Measurements from ENCODE around the gene RACK1. TPM values are rescaled to one million over a fixed set of nuclear protein-coding genes. Genes with fewer than 3 reads are reported as not detected.
"Not testable (repeated sequence)": the region's sequence is repeated elsewhere in the genome, so short reads cannot be mapped to it uniquely, and the experiment has no call there.

The RACK1 gene
- total and polyA plus RNA-seq, 2 of the 4 experiments (the other 2 are of a cell fraction) = 4,263 to 9,350 TPM

GRCh38 chr5:181282874-181283273, 39.2 kb upstream of the RACK1 start:
- H2BK20ac ChIP-seq (ENCODE audit: low read depth, low read length) = no peak overlapping the region
- TF ChIP-seq MAFK (IDR thresholded peaks at IDR 0.05; ENCODE audit: low read depth, low read length) (no peak), MAZ (IDR thresholded peaks at IDR 0.05; ENCODE audit: borderline replicate concordance, low read depth, low read length) (no peak), POLR2A (IDR thresholded peaks at IDR 0.05; ENCODE audit: low read depth, low read length) (no peak), RCOR1 (IDR thresholded peaks at IDR 0.05; ENCODE audit: insufficient replicate concordance, low read length) (no peak), CHD1 (IDR thresholded peaks at IDR 0.05; ENCODE audit: low read depth, low read length) (no peak)
- TF ChIP-seq, protein P1, sequence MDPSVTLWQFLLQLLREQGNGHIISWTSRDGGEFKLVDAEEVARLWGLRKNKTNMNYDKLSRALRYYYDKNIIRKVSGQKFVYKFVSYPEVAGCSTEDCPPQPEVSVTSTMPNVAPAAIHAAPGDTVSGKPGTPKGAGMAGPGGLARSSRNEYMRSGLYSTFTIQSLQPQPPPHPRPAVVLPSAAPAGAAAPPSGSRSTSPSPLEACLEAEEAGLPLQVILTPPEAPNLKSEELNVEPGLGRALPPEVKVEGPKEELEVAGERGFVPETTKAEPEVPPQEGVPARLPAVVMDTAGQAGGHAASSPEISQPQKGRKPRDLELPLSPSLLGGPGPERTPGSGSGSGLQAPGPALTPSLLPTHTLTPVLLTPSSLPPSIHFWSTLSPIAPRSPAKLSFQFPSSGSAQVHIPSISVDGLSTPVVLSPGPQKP (IDR thresholded peaks at IDR 0.05; ENCODE audit: borderline replicate concordance, low read depth, low read length) = no peak
- intact Hi-C loops (cut with micrococcal nuclease) (no loop called here), dilution Hi-C loops (cut with HindIII; ENCODE audit: low sequenced_read_pairs, unreplicated experiment) (no loop called here), in situ Hi-C loops (cut with MboI; ENCODE audit: low sequenced_read_pairs) (no loop called here)
- H2BK15ac ChIP-seq (ENCODE audit: low read depth, low read length) = no peak overlapping the region
- no peak overlapping the region for H3K9ac ChIP-seq (ENCODE audit: low read depth, low read length)
- no peak overlapping the region for H3K4me3 ChIP-seq (ENCODE audit: insufficient read depth, low read depth, low read length)
- H3K27me3 ChIP-seq (ENCODE audit: control insufficient read depth, insufficient read depth, low read length) = no peaks in the 10 kb centered on the region
- H2BK120ac ChIP-seq (ENCODE audit: low read depth, low read length) = no peak overlapping the region
- no peaks in the 10 kb centered on the region for H4K20me1 ChIP-seq (ENCODE audit: insufficient read depth, low read length)
- no peak overlapping the region for H4K8ac ChIP-seq (ENCODE audit: low read depth in 2 of 2, low read length in 2 of 2)
- no peak overlapping the region for H3K23ac ChIP-seq (ENCODE audit: low read depth, low read length)
- H3K36me3 ChIP-seq (ENCODE audit: control insufficient read depth, insufficient read depth, low read length) = no peaks in the 10 kb centered on the region
- no peak overlapping the region for H4K5ac ChIP-seq (ENCODE audit: low read depth, low read length)
- H3K4ac ChIP-seq (ENCODE audit: low read depth, low read length) = no peak overlapping the region
- no peak overlapping the region for H4K91ac ChIP-seq (ENCODE audit: insufficient read depth, low read depth, low read length)
- no peaks in the 10 kb centered on the region for H3K9me3 ChIP-seq (ENCODE audit: control insufficient read depth, insufficient read depth, low read length)
- no peak for DNase-seq
- no peak overlapping the region for H3K56ac ChIP-seq (ENCODE audit: extremely low read depth, insufficient read depth, low read length)
- H3K4me1 ChIP-seq (ENCODE audit: control insufficient read depth, insufficient read depth, low read length) = no peaks in the 10 kb centered on the region
- no peak overlapping the region for H3K14ac ChIP-seq (replicated peaks; ENCODE audit: low read depth, low read length)
- H3K18ac ChIP-seq (ENCODE audit: low read depth, low read length) = no peak overlapping the region
- no peak overlapping the region for H2AK9ac ChIP-seq (replicated peaks; ENCODE audit: low read depth, low read length, poor library complexity)
- WGBS, 2 experiments (ENCODE audit: extremely low coverage in 2 of 2, insufficient read length in 1 of 2) = 89% methylated on average over 5 of the region's 7 CpGs; no CpG with 5 or more reads in 1 of the 2 experiments
- H3K9me1 ChIP-seq (ENCODE audit: insufficient read depth, low read length) = no peaks in the 10 kb centered on the region
- no peak overlapping the region for H2BK5ac ChIP-seq (ENCODE audit: low read depth, low read length, poor library complexity, severe bottlenecking)
- ATAC-seq (ENCODE audit: low read depth) = no peak
- POLR2A ChIA-PET (ENCODE audit: unreplicated experiment) = no interaction called here
- no TSS peak for BruUV-seq (replicated peaks)
- H3K79me1 ChIP-seq (ENCODE audit: low read depth in 1 of 2, low read length in 2 of 2) = no peaks in the 10 kb centered on the region
- no peak overlapping the region for H2AFZ ChIP-seq (replicated peaks; ENCODE audit: low read length, poor library complexity)
- no peak overlapping the region for H3K27ac ChIP-seq (ENCODE audit: insufficient read depth, low read length)
- no peak overlapping the region for H2AK5ac ChIP-seq (ENCODE audit: low read depth, low read length)
- no peak overlapping the region for H3K4me2 ChIP-seq (ENCODE audit: low read depth, low read length)
- CTCF ChIA-PET = no interaction called here

DNA sequence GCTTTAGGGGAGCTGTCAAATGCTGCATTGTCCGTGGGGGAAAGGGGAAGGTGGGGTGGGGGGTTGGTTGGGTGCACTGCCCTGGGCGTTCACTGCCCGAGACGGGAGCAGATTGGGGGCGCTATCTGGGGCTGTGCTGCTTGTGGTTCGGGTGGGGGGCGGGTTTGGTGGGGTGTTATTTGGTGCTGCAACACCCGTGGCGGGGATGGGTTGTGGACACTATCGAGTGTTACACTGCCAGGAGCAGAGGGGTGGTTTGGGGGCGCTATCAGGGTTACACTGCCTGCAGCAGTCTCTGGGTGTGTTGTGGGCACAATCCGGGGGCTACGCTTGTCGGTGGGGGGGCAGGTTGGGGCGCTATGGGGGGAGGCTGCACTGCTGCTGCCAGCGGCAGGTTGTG, 38.7 kb upstream of the RACK1 start:
- H3K79me1 ChIP-seq (ENCODE audit: low read depth in 1 of 2, low read length in 2 of 2); POLR2A ChIA-PET (ENCODE audit: unreplicated experiment); H2AK9ac ChIP-seq (replicated peaks; ENCODE audit: low read depth, low read length, poor library complexity); H2BK20ac ChIP-seq (ENCODE audit: low read depth, low read length); ATAC-seq (ENCODE audit: low read depth); H3K9me3 ChIP-seq (ENCODE audit: control insufficient read depth, insufficient read depth, low read length); DNase-seq; dilution Hi-C loops (cut with HindIII; ENCODE audit: low sequenced_read_pairs, unreplicated experiment); H3K36me3 ChIP-seq (ENCODE audit: control insufficient read depth, insufficient read depth, low read length); H4K20me1 ChIP-seq (ENCODE audit: insufficient read depth, low read length); H3K23ac ChIP-seq (ENCODE audit: low read depth, low read length); H4K5ac ChIP-seq (ENCODE audit: low read depth, low read length); intact Hi-C loops (cut with micrococcal nuclease); H3K4me2 ChIP-seq (ENCODE audit: low read depth, low read length); BruUV-seq (replicated peaks); H3K4me1 ChIP-seq (ENCODE audit: control insufficient read depth, insufficient read depth, low read length); H2BK5ac ChIP-seq (ENCODE audit: low read depth, low read length, poor library complexity, severe bottlenecking); in situ Hi-C loops (cut with MboI; ENCODE audit: low sequenced_read_pairs); H2AFZ ChIP-seq (replicated peaks; ENCODE audit: low read length, poor library complexity); H3K56ac ChIP-seq (ENCODE audit: extremely low read depth, insufficient read depth, low read length); H2BK15ac ChIP-seq (ENCODE audit: low read depth, low read length); H2AK5ac ChIP-seq (ENCODE audit: low read depth, low read length); H3K27me3 ChIP-seq (ENCODE audit: control insufficient read depth, insufficient read depth, low read length); H3K4me3 ChIP-seq (ENCODE audit: insufficient read depth, low read depth, low read length); H4K8ac ChIP-seq (ENCODE audit: low read depth in 2 of 2, low read length in 2 of 2); H2BK120ac ChIP-seq (ENCODE audit: low read depth, low read length); H3K4ac ChIP-seq (ENCODE audit: low read depth, low read length); H3K14ac ChIP-seq (replicated peaks; ENCODE audit: low read depth, low read length); H3K18ac ChIP-seq (ENCODE audit: low read depth, low read length); H4K91ac ChIP-seq (ENCODE audit: insufficient read depth, low read depth, low read length); H3K9me1 ChIP-seq (ENCODE audit: insufficient read depth, low read length); H3K27ac ChIP-seq (ENCODE audit: insufficient read depth, low read length); CTCF ChIA-PET; H3K9ac ChIP-seq (ENCODE audit: low read depth, low read length): not testable (repeated sequence)
- WGBS, 2 experiments (ENCODE audit: extremely low coverage in 2 of 2, insufficient read length in 1 of 2) = 70% methylated on average over 2 of the region's 16 CpGs; no CpG with 5 or more reads in 1 of the 2 experiments
